ENCODE data around the gene IKZF1. TPM values are rescaled to one million over a fixed set of nuclear protein-coding genes. Genes with fewer than 3 reads are reported as not detected.
"Not testable (repeated sequence)": the region's sequence is repeated elsewhere in the genome, so short reads cannot be mapped to it uniquely, and the experiment has no call there.

The IKZF1 gene
- total and polyA plus RNA-seq, 12 donors = 0.98 to 31.5 (median 9.4) TPM

DNA sequence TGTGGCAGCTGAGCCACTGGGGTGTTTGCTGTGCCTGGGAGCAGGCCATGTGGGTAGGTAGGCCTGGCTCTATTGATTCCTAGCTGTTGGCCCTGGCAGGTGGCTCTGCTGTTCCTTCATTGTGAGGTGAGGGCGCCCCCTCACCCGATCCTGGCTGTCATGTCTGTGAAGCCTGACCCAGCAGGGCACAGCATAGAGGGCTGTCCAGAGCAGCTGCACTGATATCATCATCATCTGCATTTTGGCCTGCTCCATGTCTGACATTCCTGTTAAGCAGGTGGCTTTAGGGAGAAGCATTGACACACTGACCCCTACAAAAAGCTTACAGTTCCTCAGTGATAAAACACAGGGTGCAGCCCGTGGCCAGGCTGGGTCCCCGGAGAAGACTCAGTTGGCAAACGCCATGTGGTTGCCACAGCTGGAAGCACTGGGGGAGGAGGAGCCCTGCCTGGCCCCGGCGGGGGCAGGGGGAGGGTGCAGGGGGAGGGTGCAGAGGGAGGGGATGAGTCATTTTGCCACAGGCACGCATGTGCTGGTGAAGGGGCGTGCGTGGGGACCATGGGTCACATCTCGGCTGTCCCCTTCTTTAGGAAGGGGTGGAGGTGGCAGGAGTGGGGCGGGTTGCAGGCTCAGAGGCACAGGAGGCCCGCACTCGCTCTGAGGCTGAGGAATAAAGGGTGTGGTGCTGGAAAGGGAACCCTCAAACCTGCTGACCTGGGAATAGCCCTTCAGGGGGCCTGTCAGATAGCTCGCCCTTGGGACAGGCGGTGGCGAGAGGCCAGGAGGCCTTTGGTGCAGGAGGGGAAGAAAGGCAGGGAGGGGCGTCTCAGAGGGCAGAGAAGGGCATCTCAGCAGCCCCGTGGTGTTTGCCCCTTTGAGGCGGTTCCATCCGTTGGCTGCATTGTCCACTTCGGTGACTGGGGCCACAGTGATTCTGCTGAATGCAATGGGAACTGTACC, 31.6 kb downstream of the IKZF1 start:
- TF ChIP-seq POLR2A (IDR thresholded peaks at IDR 0.05) = no peak
- TF ChIP-seq, protein P1, sequence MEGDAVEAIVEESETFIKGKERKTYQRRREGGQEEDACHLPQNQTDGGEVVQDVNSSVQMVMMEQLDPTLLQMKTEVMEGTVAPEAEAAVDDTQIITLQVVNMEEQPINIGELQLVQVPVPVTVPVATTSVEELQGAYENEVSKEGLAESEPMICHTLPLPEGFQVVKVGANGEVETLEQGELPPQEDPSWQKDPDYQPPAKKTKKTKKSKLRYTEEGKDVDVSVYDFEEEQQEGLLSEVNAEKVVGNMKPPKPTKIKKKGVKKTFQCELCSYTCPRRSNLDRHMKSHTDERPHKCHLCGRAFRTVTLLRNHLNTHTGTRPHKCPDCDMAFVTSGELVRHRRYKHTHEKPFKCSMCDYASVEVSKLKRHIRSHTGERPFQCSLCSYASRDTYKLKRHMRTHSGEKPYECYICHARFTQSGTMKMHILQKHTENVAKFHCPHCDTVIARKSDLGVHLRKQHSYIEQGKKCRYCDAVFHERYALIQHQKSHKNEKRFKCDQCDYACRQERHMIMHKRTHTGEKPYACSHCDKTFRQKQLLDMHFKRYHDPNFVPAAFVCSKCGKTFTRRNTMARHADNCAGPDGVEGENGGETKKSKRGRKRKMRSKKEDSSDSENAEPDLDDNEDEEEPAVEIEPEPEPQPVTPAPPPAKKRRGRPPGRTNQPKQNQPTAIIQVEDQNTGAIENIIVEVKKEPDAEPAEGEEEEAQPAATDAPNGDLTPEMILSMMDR (IDR thresholded peaks at IDR 0.05) = no peak
- H3K27ac ChIP-seq = no peak overlapping the region
- no peaks in the 10 kb centered on the region for H3K4me1 ChIP-seq (replicated peaks in 1 of 2)
- no peaks in the 10 kb centered on the region for H3K36me3 ChIP-seq (replicated peaks in 1 of 2)
- no peak overlapping the region for H3K4me3 ChIP-seq
- H3K9me3 ChIP-seq (replicated peaks in 1 of 3) = no peaks in the 10 kb centered on the region
- no peak for DNase-seq
- no peaks in the 10 kb centered on the region for H3K27me3 ChIP-seq
- WGBS, 4 donors = 67 to 78% (median 76%) methylated on average over 16 to 22 of the region's 22 CpGs
- intact Hi-C loops (cut with DNase I) = no loop called here

- Histone ChIP-seq H3K36me3 (replicated peaks in 1 of 2) (no peaks in the 10 kb centered on the region), H3K4me3 (no peak overlapping the region), H3K27me3 (no peaks in the 10 kb centered on the region), H3K9me3 (replicated peaks in 1 of 3) (no peaks in the 10 kb centered on the region), H3K4me1 (replicated peaks in 1 of 2) (no peaks in the 10 kb centered on the region), H3K27ac (no peak overlapping the region)
- TF ChIP-seq, protein P1 (IDR thresholded peaks at IDR 0.05) = no peak
- no peak for TF ChIP-seq POLR2A (IDR thresholded peaks at IDR 0.05)
- intact Hi-C loops (cut with DNase I) = no loop called here
- no peak for DNase-seq
- WGBS, 4 donors = 84 to 89% (median 85%) methylated on average over 15 of the region's 15 CpGs
These were observed 32.6 kb downstream of the IKZF1 start for GRCh38 chr7:50336894-50337703.

DNA sequence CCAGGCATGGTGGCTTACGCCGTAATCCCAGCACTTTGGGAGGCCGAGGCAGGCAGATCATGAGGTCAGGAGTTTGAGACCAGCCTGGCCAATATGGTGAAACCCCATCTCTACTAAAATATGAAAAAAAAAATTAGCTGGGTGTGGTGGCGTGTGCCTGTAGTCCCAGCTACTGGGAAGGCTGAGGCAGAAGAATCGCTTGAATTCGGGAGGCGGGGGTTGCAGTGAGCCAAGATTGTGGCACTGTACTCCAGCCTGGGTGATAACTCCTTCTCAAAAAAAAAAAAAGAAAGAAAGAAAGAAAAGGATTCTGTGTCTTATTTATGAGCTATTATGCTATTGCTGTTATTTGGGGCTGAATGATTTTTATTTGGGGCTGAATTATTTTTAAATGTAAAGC, 35.0 kb downstream of the IKZF1 start:
- H3K27ac ChIP-seq; H3K4me1 ChIP-seq (replicated peaks in 1 of 2); intact Hi-C loops (cut with DNase I); H3K9me3 ChIP-seq (replicated peaks in 1 of 3); H3K4me3 ChIP-seq; DNase-seq; H3K36me3 ChIP-seq (replicated peaks in 1 of 2); H3K27me3 ChIP-seq: not testable (repeated sequence)
- WGBS, 4 donors = 80 to 88% (median 84%) methylated on average over 7 of the region's 7 CpGs

DNA sequence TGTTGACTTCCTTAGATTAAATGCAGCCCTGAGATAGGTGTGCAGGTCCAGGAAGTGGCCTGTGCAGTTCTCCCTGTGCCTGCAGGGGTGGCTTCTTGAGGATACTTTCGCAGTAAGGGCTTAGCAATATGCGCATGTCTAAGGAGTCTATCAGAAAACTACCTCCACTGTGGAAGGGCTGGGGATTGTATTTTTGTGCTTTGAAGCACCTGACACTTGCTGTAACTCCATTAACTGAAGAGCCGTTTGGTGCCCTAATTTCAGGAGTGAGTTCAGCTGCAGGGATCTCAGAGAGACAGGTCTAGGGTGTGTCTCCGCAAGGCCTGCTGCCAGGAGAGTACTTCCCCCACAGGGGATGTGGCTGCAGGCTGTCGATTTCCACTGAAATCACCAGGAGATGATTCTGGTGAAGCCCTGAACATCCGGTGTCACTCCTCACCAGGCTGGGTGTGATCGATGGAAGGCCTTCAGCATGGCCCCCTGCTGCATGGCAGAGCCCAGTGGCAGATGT, 35.5 kb downstream of the IKZF1 start:
- WGBS, 4 donors = 56 to 69% (median 59%) methylated on average over 4 to 7 of the region's 7 CpGs
- H3K27me3 ChIP-seq = no peaks in the 10 kb centered on the region
- TF ChIP-seq POLR2A (IDR thresholded peaks at IDR 0.05) = no peak
- TF ChIP-seq, protein P1 (IDR thresholded peaks at IDR 0.05) = no peak
- no peak overlapping the region for H3K4me3 ChIP-seq
- no peaks in the 10 kb centered on the region for H3K9me3 ChIP-seq (replicated peaks in 1 of 3)
- no peak for DNase-seq
- H3K36me3 ChIP-seq (replicated peaks in 1 of 2) = no peaks in the 10 kb centered on the region
- H3K27ac ChIP-seq = no peak overlapping the region
- intact Hi-C loops (cut with DNase I) = no loop called here
- H3K4me1 ChIP-seq (replicated peaks in 1 of 2) = no peaks in the 10 kb centered on the region

All from adrenal gland (tissue), 12 donors.